Measurements from ENCODE around the gene LRRN4.

LRRN4 gene

DNA sequence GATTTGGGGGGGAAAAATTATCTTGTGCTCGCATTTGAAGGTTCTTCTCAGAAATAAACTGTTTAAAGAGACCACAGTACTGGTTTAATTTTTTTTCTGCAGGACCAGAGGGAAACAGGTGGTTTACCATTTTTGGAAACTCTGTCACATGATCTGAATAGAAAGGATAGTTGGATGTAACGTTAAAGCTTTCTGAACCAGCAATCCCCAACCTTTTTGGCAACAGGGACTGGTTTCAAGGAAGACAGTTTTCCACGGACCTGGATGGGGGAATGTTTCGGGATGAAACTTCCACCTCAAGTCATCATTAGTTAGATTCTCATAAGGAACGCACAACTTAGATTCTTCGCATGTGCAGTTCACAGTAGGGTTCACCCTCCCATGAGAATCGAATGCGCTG is 53.0 kb downstream of the LRRN4 start:
- H3K9me3 Mint-ChIP-seq, result no peaks in the 10 kb centered on the region
- no peak overlapping the region for H3K4me3 Mint-ChIP-seq
- H3K27me3 Mint-ChIP-seq, result no peaks in the 10 kb centered on the region
- peaks cover 10% of the 10 kb centered on the region for H3K4me1 Mint-ChIP-seq
- no peak for DNase-seq (ENCODE audit: low spot score in 2 of 2)
- no peak for ATAC-seq (ENCODE audit: low read depth)
- no peaks in the 10 kb centered on the region for H3K36me3 Mint-ChIP-seq
- H3K27ac Mint-ChIP-seq, result no peak overlapping the region

DNA sequence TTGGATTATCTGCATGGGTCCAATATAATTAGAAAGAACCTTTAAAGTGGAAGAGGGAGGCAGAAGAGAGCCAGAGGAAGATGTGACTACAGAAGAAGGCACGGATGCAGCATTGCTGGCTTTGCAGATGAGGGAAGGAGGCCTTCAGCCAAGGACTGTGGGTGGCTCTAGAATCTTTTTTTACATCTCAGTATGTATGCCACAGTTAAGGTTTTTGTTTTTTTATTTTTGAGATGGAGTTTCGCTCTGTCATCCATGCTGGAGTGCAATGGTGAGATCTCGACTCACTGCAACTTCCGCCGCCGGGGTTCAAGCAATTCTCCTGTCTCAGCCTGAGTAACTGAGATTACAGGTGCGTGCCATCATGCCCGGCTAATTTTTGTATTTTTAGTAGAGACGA is 54.1 kb downstream of the LRRN4 start:
- H3K36me3 Mint-ChIP-seq, result peaks cover 4% of the 10 kb centered on the region
- ATAC-seq (ENCODE audit: low read depth), result no peak
- peaks cover 10% of the 10 kb centered on the region for H3K4me1 Mint-ChIP-seq
- no peak for DNase-seq (ENCODE audit: low spot score in 2 of 2)
- no peak overlapping the region for H3K4me3 Mint-ChIP-seq
- H3K27me3 Mint-ChIP-seq, result no peaks in the 10 kb centered on the region
- H3K27ac Mint-ChIP-seq, result no peak overlapping the region
- no peaks in the 10 kb centered on the region for H3K9me3 Mint-ChIP-seq

DNA sequence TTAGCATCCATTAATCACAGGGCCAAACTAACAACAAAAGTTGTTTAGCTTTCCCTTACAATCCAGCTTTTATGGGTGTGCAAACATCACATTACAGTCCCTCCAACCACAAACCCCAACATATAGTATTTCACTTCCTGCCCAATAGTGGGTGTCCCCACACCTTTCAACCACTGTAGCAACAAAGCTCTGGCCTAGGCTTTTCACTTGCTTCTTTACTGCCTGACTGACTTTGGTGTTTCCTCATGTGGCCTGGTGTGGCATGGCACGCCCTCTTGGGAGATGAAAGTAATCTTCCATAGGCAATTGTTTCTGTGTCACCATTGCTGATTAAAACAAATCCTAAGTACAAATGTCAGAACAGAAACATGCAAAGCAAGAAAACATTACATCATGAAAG is 57.1 kb downstream of the LRRN4 start:
- peak; percentile 93 for ATAC-seq (ENCODE audit: low read depth)
- peaks cover 7% of the 10 kb centered on the region for H3K36me3 Mint-ChIP-seq
- H3K27ac Mint-ChIP-seq, result peak overlapping the region; percentile 25
- no peaks in the 10 kb centered on the region for H3K9me3 Mint-ChIP-seq
- H3K4me3 Mint-ChIP-seq, result no peak overlapping the region
- H3K27me3 Mint-ChIP-seq, result no peaks in the 10 kb centered on the region
- DNase-seq (ENCODE audit: low spot score in 2 of 2), result no peak
- peaks cover 4% of the 10 kb centered on the region for H3K4me1 Mint-ChIP-seq

DNA sequence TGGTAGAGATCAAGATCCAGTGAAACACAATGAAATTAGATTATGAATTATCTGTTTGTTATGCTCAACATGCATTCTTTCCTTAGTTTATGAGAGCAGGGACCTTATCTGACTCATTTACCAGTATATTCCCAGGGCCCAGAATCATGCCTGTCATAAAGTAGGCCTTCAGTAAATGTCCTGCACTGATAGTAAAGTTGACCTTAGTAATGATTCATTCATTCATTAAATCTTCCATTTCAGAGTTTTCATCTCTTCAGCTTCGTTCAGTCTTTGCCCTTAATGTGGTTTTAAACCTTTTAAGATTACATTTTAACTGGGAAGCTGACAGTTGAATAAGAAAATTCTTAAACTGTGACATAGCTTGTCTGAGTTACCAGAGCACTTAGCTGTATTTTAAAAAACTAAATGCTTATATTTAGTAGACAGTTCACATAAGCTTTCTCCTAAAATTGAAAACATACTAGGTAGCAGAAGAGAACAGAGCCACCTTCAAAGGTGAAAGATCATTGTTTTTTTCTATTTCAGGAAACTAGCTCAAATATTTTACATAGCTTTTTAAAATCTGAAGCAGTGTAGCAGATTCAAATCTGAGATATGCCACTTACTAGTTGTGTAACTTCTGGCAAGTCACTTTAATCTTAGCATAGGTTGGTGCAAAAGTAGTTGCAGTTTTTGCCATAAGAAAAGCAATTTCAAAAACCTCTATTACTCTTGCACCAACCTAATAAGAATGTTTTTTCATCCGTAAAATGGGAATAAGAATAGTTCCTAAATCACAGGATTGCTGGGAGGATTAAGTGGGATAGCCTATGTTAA is 62.0 kb downstream of the LRRN4 start:
- no peak for ATAC-seq (ENCODE audit: low read depth)

DNA sequence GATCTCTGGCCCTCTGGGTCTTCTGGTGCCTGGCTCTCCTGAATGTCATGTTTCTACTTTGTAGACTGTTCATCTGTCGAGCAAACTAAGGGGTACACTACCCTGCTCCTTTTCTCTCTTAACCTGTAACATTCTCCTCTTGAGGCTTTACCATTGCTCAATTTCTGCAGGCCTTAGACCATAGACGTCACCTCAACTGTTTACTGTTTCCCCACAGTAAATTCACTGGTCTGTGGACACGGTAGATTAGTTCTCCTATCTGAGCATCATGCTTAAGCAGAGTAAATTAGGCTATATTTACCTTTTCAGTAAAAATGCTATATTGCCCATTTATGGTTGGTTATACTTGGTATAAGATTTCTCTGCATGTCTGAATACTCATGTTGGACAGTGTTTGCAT is 62.9 kb downstream of the LRRN4 start:
- Mint-ChIP-seq H3K36me3 (peaks cover 20% of the 10 kb centered on the region), H3K4me3 (no peak overlapping the region), H3K4me1 (no peaks in the 10 kb centered on the region), H3K27ac (peak overlapping the region; percentile 78), H3K9me3 (no peaks in the 10 kb centered on the region), H3K27me3 (no peaks in the 10 kb centered on the region)
- no peak for DNase-seq (ENCODE audit: low spot score in 2 of 2)
- ATAC-seq (ENCODE audit: low read depth), result no peak

More for the DNA sequence above, 62.0 kb downstream of the LRRN4 start:
- H3K9me3 Mint-ChIP-seq, result no peaks in the 10 kb centered on the region
- H3K27me3 Mint-ChIP-seq, result no peaks in the 10 kb centered on the region
- H3K4me1 Mint-ChIP-seq, result peaks cover 3% of the 10 kb centered on the region
- peaks cover 20% of the 10 kb centered on the region for H3K36me3 Mint-ChIP-seq
- no peak overlapping the region for H3K27ac Mint-ChIP-seq
- no peak overlapping the region for H3K4me3 Mint-ChIP-seq
- DNase-seq (ENCODE audit: low spot score in 2 of 2), result no peak

Measured in memory B cell (primary cell).